ENCODE measurements around the gene GPR107.
A peak's percentile ranks its signal among the peaks of the same experiment; 100 is the strongest.

GPR107 gene

DNA sequence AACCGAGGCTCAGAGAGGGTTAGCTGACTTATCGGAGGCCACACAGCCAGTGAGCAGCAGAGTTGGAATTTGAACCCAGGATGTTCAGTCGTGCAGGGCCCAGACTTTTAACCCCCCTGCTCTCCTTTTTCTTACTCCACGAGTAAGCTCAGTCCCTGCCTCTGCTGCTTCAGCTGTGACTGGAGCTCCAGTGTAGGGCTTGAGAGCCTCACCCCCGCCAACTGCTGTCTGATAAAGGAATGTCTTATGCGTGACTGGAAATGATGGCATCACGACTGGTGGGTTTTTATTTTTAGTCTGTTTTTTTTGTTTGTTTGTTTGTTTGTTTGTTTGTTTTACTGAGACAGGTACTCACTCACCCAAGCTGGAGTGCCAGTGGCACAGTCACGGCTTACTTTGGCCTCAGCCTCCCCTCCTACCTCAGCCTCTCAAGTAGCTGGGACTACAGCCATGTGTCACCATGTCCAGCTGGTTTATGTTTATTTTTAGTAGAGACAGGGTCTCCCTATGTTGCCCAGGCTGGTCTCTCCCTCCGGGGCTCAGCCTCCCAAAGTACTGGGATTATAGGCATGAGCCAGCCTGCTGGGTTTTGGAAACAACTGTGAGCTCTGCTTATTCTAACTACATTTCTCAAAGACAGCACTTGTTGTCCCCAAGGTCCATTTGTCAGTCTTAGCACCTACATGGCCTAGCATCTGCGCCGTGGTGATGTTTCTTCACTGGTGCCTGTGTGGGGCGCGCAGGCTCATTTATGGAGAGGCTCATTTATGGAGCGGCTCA, 66.0 kb downstream of the GPR107 start:
- H3K9ac ChIP-seq = no peak overlapping the region
- no peaks in the 10 kb centered on the region for H3K9me3 ChIP-seq (replicated peaks in 1 of 11)
- H4K20me1 ChIP-seq = peaks cover 0 to 63% (median 21%) of the 10 kb centered on the region in 11 experiments; a peak in 13 of 22 replicates
- no peak for TF ChIP-seq Cebpa-rat (IDR thresholded peaks at IDR 0.05)
- H3K27me3 ChIP-seq = no peaks in the 10 kb centered on the region
- no peak overlapping the region for H3K4me2 ChIP-seq
- H3K4me1 ChIP-seq = peaks cover 10 to 22% (median 14%) of the 10 kb centered on the region in 10 experiments
- no peak overlapping the region for H3K4me3 ChIP-seq
- H3K36me3 ChIP-seq = peaks cover 42 to 98% (median 79%) of the 10 kb centered on the region in 11 experiments
- H3K27ac ChIP-seq = no peak overlapping the region

DNA sequence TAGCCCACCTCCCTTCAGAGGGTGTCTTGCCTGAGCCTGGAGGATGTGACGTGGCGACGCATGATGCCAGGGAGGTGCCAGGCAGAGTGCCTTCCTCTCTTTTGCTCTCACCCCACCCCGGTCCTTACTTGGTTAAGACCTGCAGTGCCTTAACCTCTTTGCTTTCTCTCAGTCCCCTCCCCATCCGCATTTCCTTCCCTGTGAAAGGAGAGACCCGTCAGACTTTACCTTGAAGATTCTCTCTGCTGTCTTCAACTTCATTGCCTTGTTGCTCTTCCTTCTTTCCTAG, 66.5 kb downstream of the GPR107 start:
- H4K20me1 ChIP-seq = peaks cover 0 to 63% (median 21%) of the 10 kb centered on the region in 11 experiments; a peak in 13 of 22 replicates
- TF ChIP-seq Cebpa-rat (IDR thresholded peaks at IDR 0.05) = no peak
- no peaks in the 10 kb centered on the region for H3K27me3 ChIP-seq
- H3K36me3 ChIP-seq = peaks cover 39 to 98% (median 80%) of the 10 kb centered on the region in 11 experiments
- no peak overlapping the region for H3K4me3 ChIP-seq
- no peak overlapping the region for H3K4me2 ChIP-seq
- no peak overlapping the region for H3K9ac ChIP-seq
- peaks cover 10 to 23% (median 14%) of the 10 kb centered on the region in 10 experiments for H3K4me1 ChIP-seq
- no peak overlapping the region for H3K27ac ChIP-seq
- no peaks in the 10 kb centered on the region for H3K9me3 ChIP-seq (replicated peaks in 1 of 11)

DNA sequence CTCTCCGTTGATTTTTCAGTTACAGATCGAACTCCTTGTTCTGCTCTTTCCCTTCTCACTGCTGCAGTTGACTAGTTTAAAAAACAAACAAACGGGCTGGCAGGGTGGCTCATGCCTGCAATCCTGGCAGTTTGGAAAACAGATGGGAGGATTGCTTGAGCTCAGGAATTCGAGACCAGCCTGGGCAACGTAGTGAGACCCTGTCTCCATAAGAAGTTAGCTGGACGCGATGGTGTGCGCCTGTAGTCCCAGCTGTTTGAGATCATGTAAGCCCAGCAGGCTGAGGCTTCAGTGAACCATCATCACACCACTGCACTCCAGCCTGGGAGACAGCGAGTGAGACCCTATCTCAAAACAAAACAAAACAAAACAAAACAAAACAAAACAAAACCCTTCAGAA, 67.1 kb downstream of the GPR107 start:
- no peak overlapping the region for H3K27ac ChIP-seq
- H3K36me3 ChIP-seq = peaks cover 34 to 98% (median 78%) of the 10 kb centered on the region in 11 experiments
- no peaks in the 10 kb centered on the region for H3K27me3 ChIP-seq
- peaks cover 10 to 27% (median 14%) of the 10 kb centered on the region in 10 experiments for H3K4me1 ChIP-seq
- H3K4me2 ChIP-seq = no peak overlapping the region
- no peak overlapping the region for H3K9ac ChIP-seq
- no peak for TF ChIP-seq Cebpa-rat (IDR thresholded peaks at IDR 0.05)
- no peak overlapping the region for H3K4me3 ChIP-seq
- H3K9me3 ChIP-seq (replicated peaks in 1 of 11) = no peaks in the 10 kb centered on the region
- peaks cover 0 to 63% (median 21%) of the 10 kb centered on the region in 11 experiments; a peak in 13 of 22 replicates for H4K20me1 ChIP-seq

DNA sequence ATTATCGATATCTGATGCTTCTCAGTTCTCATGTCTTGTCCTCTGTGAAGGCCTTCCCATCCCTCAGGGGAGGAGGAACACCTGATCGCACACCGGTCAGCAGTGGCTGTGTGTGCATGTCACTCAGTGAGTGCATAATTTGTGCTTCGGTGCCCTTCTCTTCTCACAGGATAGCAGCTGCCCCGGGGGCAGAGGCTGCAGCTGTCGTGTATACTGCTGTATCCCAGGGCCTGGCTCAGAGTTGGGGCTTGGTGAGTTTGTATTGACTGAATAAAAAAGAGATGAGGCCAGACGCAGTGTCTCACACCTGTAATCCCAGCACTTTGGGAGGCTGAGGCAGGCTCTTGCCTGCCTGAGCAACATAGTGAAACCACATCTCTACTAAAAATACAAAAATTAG, 68.8 kb downstream of the GPR107 start:
- Histone ChIP-seq H3K4me3 (no peak overlapping the region), H3K27ac (no peak overlapping the region), H3K27me3 (no peaks in the 10 kb centered on the region), H4K20me1 (peaks cover 0 to 54% (median 19%) of the 10 kb centered on the region in 11 experiments; a peak in 13 of 22 replicates), H3K9me3 (replicated peaks in 1 of 11) (no peaks in the 10 kb centered on the region), H3K4me1 (peaks cover 19 to 35% (median 22%) of the 10 kb centered on the region in 10 experiments), H3K36me3 (peaks cover 23 to 98% (median 72%) of the 10 kb centered on the region in 11 experiments), H3K4me2 (peak overlapping the region in 7 of 11 experiments; percentile 12 to 54 (median 39); a peak in 11 of 22 replicates), H3K9ac (peak overlapping the region in 2 of 11 experiments; percentile 16 to 21; a peak in 2 of 22 replicates)
- TF ChIP-seq Cebpa-rat (IDR thresholded peaks at IDR 0.05) = no peak

DNA sequence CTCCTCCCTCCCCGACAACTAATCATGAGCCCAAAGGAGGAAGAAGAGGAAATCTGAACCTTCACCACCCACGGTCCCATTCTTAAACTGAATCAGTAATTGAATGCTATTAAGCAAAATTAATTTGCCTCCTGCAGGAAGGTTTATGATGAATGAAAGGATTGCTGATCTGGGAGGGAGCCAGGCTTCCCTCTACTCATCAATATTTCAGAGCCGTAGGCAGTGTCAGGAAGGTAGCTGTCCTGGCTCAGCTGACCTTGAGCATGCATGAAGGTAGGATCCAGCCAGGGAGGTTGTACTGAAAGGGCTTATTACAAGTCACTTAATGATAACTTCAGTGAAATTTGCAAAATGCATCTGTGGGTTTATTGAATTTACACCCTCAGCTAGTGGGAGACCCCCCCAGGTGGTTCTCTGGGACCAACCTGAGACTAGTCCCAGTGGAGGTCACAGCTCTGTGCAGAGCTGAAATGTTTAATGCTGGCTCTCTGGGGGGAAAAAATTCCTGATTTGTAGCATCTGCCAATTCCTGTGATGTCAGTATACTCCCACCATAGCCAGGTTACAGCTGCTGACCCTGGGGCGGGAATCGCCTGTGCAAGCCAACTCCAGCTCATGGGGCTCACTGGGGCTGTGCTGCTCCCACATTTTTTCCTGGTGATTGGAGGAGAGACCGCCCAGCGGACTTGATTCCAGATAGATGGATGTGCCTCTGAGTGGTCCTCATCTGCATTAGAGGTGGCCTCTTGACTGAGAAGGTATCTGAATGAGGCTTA, 70.6 kb downstream of the GPR107 start:
- H3K27ac ChIP-seq = no peak overlapping the region
- peaks cover 0 to 41% (median 9%) of the 10 kb centered on the region in 11 experiments; a peak in 10 of 22 replicates for H4K20me1 ChIP-seq
- peaks cover 10 to 88% (median 57%) of the 10 kb centered on the region in 11 experiments; a peak in 21 of 22 replicates for H3K36me3 ChIP-seq
- no peaks in the 10 kb centered on the region for H3K9me3 ChIP-seq (replicated peaks in 1 of 11)
- no peak overlapping the region for H3K9ac ChIP-seq
- H3K4me1 ChIP-seq = peaks cover 31 to 44% (median 38%) of the 10 kb centered on the region in 10 experiments
- no peak overlapping the region for H3K4me2 ChIP-seq
- H3K4me3 ChIP-seq = no peak overlapping the region
- H3K27me3 ChIP-seq = no peaks in the 10 kb centered on the region
- no peak for TF ChIP-seq Cebpa-rat (IDR thresholded peaks at IDR 0.05)

DNA sequence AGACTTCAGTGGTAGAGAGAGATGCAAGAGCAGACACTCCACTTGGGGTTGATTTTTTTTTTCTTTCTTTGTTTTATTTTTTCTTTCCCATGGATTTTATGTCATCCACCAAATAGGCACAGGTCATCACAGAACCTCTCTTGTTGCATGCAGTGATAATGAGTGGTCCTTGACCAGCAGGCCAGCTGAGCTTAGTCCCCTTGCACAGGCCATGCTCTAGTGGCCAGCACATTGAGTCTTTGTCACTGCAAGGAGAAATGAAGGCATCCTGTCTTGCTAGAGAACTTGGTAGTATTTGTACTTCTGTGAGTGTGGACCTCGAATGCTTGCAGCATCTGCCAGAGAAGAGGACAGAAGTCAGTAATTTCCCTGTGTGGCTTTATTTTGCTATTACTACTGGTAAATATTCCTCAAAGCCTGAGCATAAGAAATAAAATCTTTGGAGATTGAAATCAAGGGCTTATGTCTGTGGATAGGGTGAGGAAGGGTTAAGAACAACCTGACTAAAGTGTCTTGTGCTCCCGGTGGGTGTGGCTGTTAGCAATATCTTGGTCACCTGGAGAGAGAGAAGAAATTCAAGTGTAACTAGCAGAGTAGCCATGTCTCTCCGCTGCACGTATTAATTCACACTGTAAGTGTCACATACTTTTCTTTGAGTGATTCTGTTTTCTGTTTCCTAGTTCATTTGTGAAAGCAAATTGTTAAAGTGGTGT, 73.2 kb downstream of the GPR107 start:
- Histone ChIP-seq H3K4me2 (peak overlapping the region in 10 of 11 experiments; percentile 76 to 94 (median 88); a peak in 16 of 22 replicates), H3K9me3 (replicated peaks in 1 of 11) (no peaks in the 10 kb centered on the region), H3K4me3 (no peak overlapping the region), H3K4me1 (peaks cover 45 to 63% (median 49%) of the 10 kb centered on the region in 10 experiments), H4K20me1 (peaks cover 0 to 24% (median 0%) of the 10 kb centered on the region in 11 experiments; a peak in 3 of 22 replicates), H3K27me3 (no peaks in the 10 kb centered on the region), H3K27ac (no peak overlapping the region), H3K36me3 (peaks cover 32 to 89% (median 59%) of the 10 kb centered on the region in 11 experiments), H3K9ac (peak overlapping the region in 1 of 11 experiments; percentile 68; a peak in 1 of 22 replicates)
- TF ChIP-seq Cebpa-rat (IDR thresholded peaks at IDR 0.05) = no peak

DNA sequence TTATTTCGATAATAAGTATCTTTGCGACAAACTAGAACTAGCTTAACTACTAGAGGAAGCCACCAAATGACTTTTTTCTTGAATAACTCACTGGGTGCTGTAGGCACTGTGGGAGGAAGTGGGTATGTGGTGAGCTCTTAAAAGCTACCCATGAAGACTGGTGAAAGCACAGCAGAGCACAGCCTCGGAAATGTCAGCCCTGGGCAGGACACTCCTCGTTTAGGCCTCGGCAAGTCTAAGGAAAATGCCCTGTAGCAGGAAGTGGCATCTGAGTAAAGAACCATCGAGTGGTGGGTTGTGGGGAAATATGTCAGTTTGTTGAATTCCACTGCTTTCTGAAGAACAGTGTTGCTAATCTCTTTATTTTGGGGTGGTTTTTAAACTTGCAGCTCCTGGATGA, 74.5 kb downstream of the GPR107 start:
- Histone ChIP-seq H3K4me1 (peaks cover 37 to 54% (median 42%) of the 10 kb centered on the region in 10 experiments), H3K9me3 (replicated peaks in 1 of 11) (no peaks in the 10 kb centered on the region), H3K36me3 (peaks cover 32 to 88% (median 58%) of the 10 kb centered on the region in 11 experiments), H4K20me1 (peaks cover 0 to 15% (median 0%) of the 10 kb centered on the region in 11 experiments; a peak in 2 of 22 replicates), H3K27ac (peak overlapping the region; percentile 76 to 91 (median 85)), H3K27me3 (no peaks in the 10 kb centered on the region), H3K9ac (peak overlapping the region; percentile 68 to 82 (median 74)), H3K4me2 (peak overlapping the region; percentile 76 to 94 (median 88)), H3K4me3 (peak overlapping the region; percentile 4 to 48 (median 28); a peak in 13 of 20 replicates)
- no peak for TF ChIP-seq Cebpa-rat (IDR thresholded peaks at IDR 0.05)

DNA sequence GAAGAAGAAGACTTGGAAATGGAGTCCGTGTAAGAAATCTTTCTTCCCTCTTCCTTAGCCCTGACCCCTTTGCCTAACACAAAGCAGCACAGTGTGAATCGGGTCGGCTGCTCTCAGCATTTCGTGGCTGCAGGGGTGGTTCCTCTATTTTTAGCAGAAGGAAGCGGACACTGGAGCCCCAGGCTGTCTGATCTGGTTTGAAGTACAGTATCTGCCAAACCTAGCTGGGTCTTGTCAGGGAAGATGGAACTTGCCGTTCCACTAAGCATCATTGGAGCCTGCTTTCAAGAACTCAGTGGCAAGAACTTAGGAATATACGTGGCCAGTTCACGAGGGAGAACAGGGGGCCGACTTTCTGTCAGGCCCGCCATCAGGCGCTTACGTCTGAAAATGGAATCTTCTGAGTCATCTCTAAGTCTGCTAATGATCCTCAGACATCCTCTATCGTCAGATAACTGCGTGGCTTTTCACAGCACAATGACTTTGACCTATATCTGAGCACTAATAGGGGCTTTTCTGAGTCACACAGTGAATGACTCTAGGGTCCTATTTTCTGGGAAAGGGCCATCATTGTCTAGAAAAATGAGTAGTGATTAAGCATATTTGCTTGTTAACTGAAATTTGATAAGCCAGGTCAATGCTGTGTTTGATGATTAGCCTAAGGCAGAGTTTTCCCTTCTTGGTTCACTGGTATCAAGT, 75.2 kb downstream of the GPR107 start:
- peaks cover 37 to 54% (median 42%) of the 10 kb centered on the region in 10 experiments for H3K4me1 ChIP-seq
- H3K9ac ChIP-seq = peak overlapping the region; percentile 68 to 82 (median 74)
- no peak for TF ChIP-seq Cebpa-rat (IDR thresholded peaks at IDR 0.05)
- H3K4me3 ChIP-seq = peak overlapping the region; percentile 4 to 48 (median 28); a peak in 11 of 20 replicates
- H3K36me3 ChIP-seq = peaks cover 31 to 88% (median 60%) of the 10 kb centered on the region in 11 experiments
- no peaks in the 10 kb centered on the region for H3K27me3 ChIP-seq
- H3K4me2 ChIP-seq = peak overlapping the region; percentile 76 to 94 (median 88)
- peaks cover 0 to 15% (median 0%) of the 10 kb centered on the region in 11 experiments; a peak in 2 of 22 replicates for H4K20me1 ChIP-seq
- H3K27ac ChIP-seq = peak overlapping the region; percentile 76 to 91 (median 85)
- H3K9me3 ChIP-seq (replicated peaks in 1 of 11) = no peaks in the 10 kb centered on the region

Measured in BLaER1 treated with 17β-estradiol and CSF1 and Interleukin-3, amounts not matched to agents 10 nM and 100 nM (cell line).